AG20443 (cell line): Measurements from ENCODE around the gene ETDB.
"Not testable (repeated sequence)": the region's sequence is repeated elsewhere in the genome, so short reads cannot be mapped to it uniquely, and the experiment has no call there.

Source experiments
- DNase-seq: peaks from one replicate; pipeline ENCODE4 v3.0.0; 2012; ENCODE audit warnings: low spot score, mixed read lengths

The ETDB gene

GRCh38 chrX:135120056-135120576 lies at the start of gene ETDB:
TSS of gene ETDB (minus strand) at chrX:135120526. CDS start at chrX:135119261, 1,265 bp downstream.
- not testable (repeated sequence) for DNase-seq

GRCh38 chrX:135169534-135169933 lies 49.2 kb upstream of the ETDB start:
- DNase-seq, result not testable (repeated sequence)

GRCh38 chrX:135168486-135168885 lies 48.2 kb upstream of the ETDB start:
- DNase-seq, result no peak

DNA sequence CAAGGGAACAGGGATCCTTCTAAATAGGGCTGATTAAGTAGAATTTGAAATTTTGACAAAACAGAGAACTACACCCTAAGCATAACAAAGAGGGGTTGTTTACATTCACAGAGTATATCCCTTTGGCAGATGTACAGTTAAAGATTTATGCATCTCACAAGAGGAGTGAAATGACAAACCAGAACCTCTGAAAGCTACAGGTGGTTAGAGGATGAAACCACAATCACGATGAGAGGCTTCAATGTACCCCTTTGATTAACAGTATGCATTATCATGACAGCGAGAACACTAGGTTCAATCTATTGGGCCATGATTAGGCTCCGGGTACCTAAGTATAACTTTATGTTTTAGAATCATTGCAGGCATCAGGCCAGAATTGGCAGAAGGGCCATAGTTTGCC lies 34.4 kb upstream of the ETDB start:
- not testable (repeated sequence) for DNase-seq

GRCh38 chrX:135126145-135126544 lies 5.8 kb upstream of the ETDB start:
- DNase-seq, result not testable (repeated sequence)

GRCh38 chrX:135116064-135116463 lies 4.3 kb downstream of the ETDB start:
- DNase-seq, result not testable (repeated sequence)

DNA sequence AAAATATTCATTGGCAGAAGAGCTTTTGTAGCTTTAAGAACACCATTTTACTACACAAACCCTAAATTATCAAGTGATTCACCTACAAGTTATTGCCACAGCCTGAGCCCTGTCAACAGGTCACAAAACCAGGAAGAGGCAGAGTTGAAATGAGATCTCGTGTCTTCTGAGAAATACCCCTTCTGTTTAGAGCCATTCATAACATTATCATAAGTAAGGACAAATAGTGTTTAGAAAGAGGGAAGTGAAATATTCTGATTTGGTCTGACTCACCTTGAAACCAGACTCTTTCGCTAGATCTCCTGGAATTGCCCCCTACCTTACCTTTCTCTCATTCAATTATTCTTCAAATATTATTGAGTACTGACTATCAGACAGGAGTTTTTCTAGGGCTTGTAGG lies 5.9 kb downstream of the ETDB start:
- no peak for DNase-seq

DNA sequence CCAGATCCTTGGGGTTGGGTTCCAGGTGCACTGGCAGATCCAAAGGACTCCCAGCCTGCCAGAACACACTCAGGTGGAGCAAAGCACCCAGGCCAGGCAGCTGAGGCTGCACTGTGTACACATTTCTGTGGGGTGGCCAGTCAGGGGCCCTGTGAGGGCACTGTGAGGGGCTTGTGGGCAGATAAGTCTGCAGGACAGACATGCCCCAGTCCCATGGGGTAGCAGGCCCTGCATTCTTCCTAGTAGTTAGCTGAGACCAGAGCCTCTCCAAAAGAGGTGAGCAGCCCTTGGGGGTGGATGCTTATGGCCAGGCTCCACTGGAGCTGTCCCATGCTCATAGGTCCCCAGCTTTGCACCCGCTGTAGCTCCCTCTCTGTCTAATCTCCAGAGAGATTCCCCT lies 7.6 kb downstream of the ETDB start:
- DNase-seq, result no peak

DNA sequence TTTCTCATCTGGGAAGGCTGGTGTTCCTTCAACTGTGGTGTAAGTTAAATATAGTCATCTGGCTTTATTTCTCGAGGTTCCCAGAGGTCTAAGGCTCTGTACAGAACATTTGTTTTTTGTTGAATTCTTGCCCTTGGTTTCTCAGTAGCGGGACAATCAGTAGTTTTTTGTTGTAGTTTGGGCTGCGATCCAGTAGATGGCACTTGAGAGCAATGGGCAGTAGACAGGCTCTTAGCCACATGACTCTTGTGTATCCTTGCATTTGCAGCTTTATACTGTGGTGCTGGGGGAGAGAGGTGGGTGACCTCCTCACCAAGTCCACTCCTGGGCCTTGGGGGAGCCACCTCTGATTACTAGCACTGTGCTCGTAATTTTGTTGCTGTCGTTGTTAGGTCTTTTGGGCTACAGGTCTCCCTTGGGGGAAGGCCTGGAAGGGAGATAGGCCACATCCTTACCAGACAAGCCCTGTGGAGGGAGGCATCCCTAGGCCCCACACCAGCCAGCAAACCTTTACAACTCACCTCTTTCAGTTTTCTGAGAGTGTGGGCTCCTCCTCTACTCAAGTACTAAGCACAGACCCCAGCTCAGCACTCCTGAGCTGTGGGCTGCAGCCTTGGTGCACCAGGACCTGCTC lies 8.1 kb downstream of the ETDB start:
- DNase-seq, result peak; percentile 29

DNA sequence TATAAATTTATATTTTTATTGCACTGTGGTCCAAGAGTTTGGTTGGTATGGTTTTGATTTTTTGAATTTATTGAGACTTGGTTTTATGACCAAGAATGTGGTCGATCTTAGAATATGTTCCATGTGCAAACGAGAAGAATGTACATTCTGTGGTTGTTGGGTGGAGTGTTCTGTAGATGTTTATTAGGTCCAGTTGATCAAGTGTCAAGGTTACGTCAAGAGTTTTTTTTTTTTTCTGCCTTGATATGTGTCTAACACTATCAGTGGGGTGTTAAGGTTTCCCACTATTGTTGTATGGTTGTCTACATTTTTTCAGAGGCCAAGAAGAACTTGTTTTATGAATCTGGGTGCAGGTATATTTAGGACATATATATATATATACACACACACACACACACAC lies 10.8 kb downstream of the ETDB start:
- DNase-seq, result no peak

- DNase-seq, result no peak
These were observed 20.9 kb downstream of the ETDB start for GRCh38 chrX:135099493-135099783.

- not testable (repeated sequence) for DNase-seq
These were observed 23.1 kb downstream of the ETDB start for GRCh38 chrX:135097196-135097744.

DNA sequence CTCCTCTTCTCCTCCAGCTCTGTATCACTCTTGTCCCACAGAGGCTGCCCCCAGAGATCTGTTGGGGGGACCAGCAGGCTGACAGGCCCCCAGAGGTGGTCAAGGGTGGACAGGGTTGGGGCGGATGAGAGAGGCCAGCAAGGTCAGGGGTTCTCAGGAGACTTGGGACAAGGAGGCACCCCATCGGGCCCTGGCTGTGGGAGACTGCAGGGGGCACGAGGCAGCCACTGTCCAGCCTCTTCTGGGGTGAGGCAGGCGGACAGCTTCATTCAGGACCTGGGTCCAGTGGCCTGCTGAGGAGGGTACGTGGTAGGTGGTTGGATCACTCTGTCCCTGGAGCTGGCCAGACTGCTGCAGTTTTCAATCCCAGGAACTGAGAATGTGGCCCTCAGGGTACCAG lies 24.6 kb downstream of the ETDB start:
- DNase-seq, result no peak

DNA sequence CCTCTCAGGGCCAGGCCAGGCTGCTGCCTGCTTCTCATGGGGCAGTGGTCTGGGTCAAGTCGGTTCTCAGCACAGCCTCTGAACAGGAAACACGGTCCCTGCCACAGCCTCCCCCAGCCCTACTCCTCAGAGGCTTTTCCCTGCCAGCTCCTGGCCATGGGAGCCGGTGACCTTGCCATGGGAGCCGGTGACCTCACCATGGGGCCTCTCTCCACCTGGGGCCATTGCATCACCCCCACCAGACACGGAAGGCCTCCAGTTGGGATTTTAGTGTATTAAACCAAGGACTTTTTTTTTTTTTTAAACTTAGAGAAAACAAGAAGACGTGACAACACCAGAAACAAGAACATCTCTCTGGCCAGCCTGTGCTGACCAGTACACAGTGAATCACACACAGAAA lies 25.6 kb downstream of the ETDB start:
- DNase-seq, result no peak

DNA sequence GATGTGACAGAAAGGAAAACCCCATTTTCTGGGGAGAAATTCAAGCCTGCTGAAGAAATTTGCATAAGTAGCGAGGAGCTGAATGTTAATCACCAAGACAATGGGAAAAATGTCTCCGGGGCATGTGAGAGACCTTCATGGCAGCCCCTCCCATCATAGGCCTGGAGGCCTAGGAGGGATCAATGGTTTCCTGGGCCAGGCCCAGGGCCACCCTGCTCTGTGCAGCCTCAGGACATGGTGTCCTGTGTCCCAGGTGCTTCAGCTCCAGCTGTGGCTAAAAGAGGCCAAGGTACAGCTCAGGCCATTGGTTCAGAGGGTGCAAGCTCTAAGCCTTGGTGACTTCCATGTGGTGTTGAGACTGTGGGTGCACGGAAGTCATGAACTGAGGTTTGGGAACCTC lies 31.2 kb downstream of the ETDB start:
- no peak for DNase-seq

- no peak for DNase-seq
These were observed 32.5 kb downstream of the ETDB start for GRCh38 chrX:135087867-135088266.

GRCh38 chrX:135086197-135086854 lies 34.0 kb downstream of the ETDB start:
- DNase-seq, result peak; percentile 48

- DNase-seq, result no peak
These were observed 38.5 kb downstream of the ETDB start for GRCh38 chrX:135081693-135082404.
